HG02870 (cell line): ENCODE data around the gene KIRREL1.
"Not testable (repeated sequence)": the region's sequence is repeated elsewhere in the genome, so short reads cannot be mapped to it uniquely, and the experiment has no call there.

Source experiments
- ATAC-seq: cut with Tn5 transposase; IDR thresholded peaks from one replicate; pipeline ENCODE4 v1.9.1; 2021; ENCODE audit warnings: mild to moderate bottlenecking, moderate library complexity; ENCODE audit not compliant: unreplicated experiment

The KIRREL1 gene

GRCh38 chr1:158128531-158128930 lies 135.1 kb downstream of the KIRREL1 start:
- not testable (repeated sequence) for ATAC-seq

GRCh38 chr1:158131217-158131616 lies 137.8 kb downstream of the KIRREL1 start:
- ATAC-seq, result no peak

- no peak for ATAC-seq
These were observed 147.3 kb downstream of the KIRREL1 start for GRCh38 chr1:158140764-158141192.

GRCh38 chr1:158145173-158145719 lies 151.8 kb downstream of the KIRREL1 start:
- no peak for ATAC-seq

- ATAC-seq, result no peak
These were observed 152.7 kb downstream of the KIRREL1 start for GRCh38 chr1:158146165-158146564.

- ATAC-seq, result no peak
These were observed 153.3 kb downstream of the KIRREL1 start for GRCh38 chr1:158146739-158147138.

- ATAC-seq, result no peak
These were observed 154.0 kb downstream of the KIRREL1 start for GRCh38 chr1:158147401-158147800.

- ATAC-seq, result no peak
These were observed 154.4 kb downstream of the KIRREL1 start for GRCh38 chr1:158147869-158148268.

- no peak for ATAC-seq
These were observed 155.0 kb downstream of the KIRREL1 start for GRCh38 chr1:158148468-158148867.

GRCh38 chr1:158149175-158149574 lies 155.7 kb downstream of the KIRREL1 start:
- no peak for ATAC-seq
